ENCODE results near the gene DCDC2C. TPM values are rescaled to one million over a fixed set of nuclear protein-coding genes. Genes with fewer than 3 reads are reported as not detected.

DCDC2C gene
- polyA plus RNA-seq, 1 of the 3 experiments (the other 2 are of a cell fraction), result not detected

GRCh38 chr2:3741867-3742602, 38.7 kb downstream of the DCDC2C start:
- Histone ChIP-seq H3K9me2 (no peaks in the 10 kb centered on the region), H4K20me1 (ENCODE audit: insufficient read depth) (no peaks in the 10 kb centered on the region), H3K9me3 (no peaks in the 10 kb centered on the region), H3K4me2 (no peak overlapping the region), H3K4me3 (ENCODE audit: low read depth in 2 of 2, low read length in 1 of 2) (no peak overlapping the region), H2AFZ (ENCODE audit: low read depth) (no peak overlapping the region), H3K79me2 (ENCODE audit: insufficient read depth) (no peaks in the 10 kb centered on the region), H3K36me3 (replicated peaks in 1 of 2; ENCODE audit: control insufficient read depth in 1 of 2, insufficient read depth in 2 of 2, low read length in 1 of 2) (no peaks in the 10 kb centered on the region), H3K27me3 (ENCODE audit: insufficient read depth) (no peaks in the 10 kb centered on the region), H3K4me1 (ENCODE audit: control insufficient read depth in 1 of 2, insufficient read depth in 2 of 2, low read depth in 1 of 2, low read length in 1 of 2) (no peaks in the 10 kb centered on the region), H3F3A (replicated peaks; ENCODE audit: insufficient read depth) (no peaks in the 10 kb centered on the region), H3K9ac (no peak overlapping the region), H3K27ac (ENCODE audit: low read depth in 2 of 2, low read length in 1 of 2) (no peak overlapping the region)
- ChIA-PET CTCF (interaction anchor here (1.9 to 6.6 kb wide), 2 partner anchors 13 kb away, joined by 12 to 45 read pairs; no protein-coding TSS in a partner anchor), POLR2A (no interaction called here)
- DNase-seq, result no peak
- no peak for TF ChIP-seq RFX5 (IDR thresholded peaks at IDR 0.05; ENCODE audit: low read length)
- no peak for TF ChIP-seq FOXJ3 (CRISPR knock-in tag; IDR thresholded peaks at IDR 0.05)
- TF ChIP-seq, protein P1, sequence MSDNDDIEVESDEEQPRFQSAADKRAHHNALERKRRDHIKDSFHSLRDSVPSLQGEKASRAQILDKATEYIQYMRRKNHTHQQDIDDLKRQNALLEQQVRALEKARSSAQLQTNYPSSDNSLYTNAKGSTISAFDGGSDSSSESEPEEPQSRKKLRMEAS (IDR thresholded peaks at IDR 0.05; ENCODE audit: low read depth), result no peak
- no peak for TF ChIP-seq FOSL2 (IDR thresholded peaks at IDR 0.05; ENCODE audit: borderline replicate concordance, low read depth)
- TF ChIP-seq NFIC (IDR thresholded peaks at IDR 0.05; ENCODE audit: borderline replicate concordance), result no peak
- TF ChIP-seq, protein P2, sequence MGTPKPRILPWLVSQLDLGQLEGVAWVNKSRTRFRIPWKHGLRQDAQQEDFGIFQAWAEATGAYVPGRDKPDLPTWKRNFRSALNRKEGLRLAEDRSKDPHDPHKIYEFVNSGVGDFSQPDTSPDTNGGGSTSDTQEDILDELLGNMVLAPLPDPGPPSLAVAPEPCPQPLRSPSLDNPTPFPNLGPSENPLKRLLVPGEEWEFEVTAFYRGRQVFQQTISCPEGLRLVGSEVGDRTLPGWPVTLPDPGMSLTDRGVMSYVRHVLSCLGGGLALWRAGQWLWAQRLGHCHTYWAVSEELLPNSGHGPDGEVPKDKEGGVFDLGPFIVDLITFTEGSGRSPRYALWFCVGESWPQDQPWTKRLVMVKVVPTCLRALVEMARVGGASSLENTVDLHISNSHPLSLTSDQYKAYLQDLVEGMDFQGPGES (IDR thresholded peaks at IDR 0.05; ENCODE audit: low read depth, low read length), result no peak
- TF ChIP-seq CTCF (IDR thresholded peaks at IDR 0.05), result no peak
- no peak for TF ChIP-seq NRF1 (IDR thresholded peaks at IDR 0.05; ENCODE audit: low read depth, low read length)
- TF ChIP-seq EZH2phosphoT487 (IDR thresholded peaks at IDR 0.05; ENCODE audit: borderline replicate concordance, low read depth), result no peak
- TF ChIP-seq, protein P3, sequence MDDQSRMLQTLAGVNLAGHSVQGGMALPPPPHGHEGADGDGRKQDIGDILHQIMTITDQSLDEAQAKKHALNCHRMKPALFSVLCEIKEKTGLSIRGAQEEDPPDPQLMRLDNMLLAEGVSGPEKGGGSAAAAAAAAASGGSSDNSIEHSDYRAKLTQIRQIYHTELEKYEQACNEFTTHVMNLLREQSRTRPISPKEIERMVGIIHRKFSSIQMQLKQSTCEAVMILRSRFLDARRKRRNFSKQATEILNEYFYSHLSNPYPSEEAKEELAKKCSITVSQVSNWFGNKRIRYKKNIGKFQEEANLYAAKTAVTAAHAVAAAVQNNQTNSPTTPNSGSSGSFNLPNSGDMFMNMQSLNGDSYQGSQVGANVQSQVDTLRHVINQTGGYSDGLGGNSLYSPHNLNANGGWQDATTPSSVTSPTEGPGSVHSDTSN (IDR thresholded peaks at IDR 0.05), result no peak
- no peak for TF ChIP-seq CHD2 (IDR thresholded peaks at IDR 0.05; ENCODE audit: low read length, partially characterized antibody)
- no peak for TF ChIP-seq TCF12 (IDR thresholded peaks at IDR 0.05)
- TF ChIP-seq POLR2AphosphoS5 (IDR thresholded peaks at IDR 0.05; ENCODE audit: low read depth, low read length), result no peak
- TF ChIP-seq SMC3 (IDR thresholded peaks at IDR 0.05; ENCODE audit: low read depth, low read length), result no peak
- no peak for TF ChIP-seq JUND (IDR thresholded peaks at IDR 0.05)
- WGBS (ENCODE audit: low lambda C conversion rate), result 66% methylated on average over 13 of the region's 13 CpGs
